Fibroblast of villous mesenchyme (primary cell): ENCODE results near the gene TRIM17. TPM values are rescaled to one million over a fixed set of nuclear protein-coding genes. Genes with fewer than 3 reads are reported as not detected.

Experiments
- DNase-seq: peaks from one replicate; pipeline ENCODE4 v3.0.0-alpha.2; 2010; ENCODE audit warnings: low read depth
- H3K4me3 ChIP-seq: 2 replicates; pipeline ENCODE4 v1.5.1; 2011; ENCODE audit warnings: low read depth, mild to moderate bottlenecking, low read length
- CTCF ChIP-seq: IDR thresholded peaks from 2 replicates; pipeline ENCODE4 v1.5.1; 2012; ENCODE audit warnings: low read depth, mild to moderate bottlenecking, low read length; ENCODE audit not compliant: insufficient read depth
- total RNA-seq: library from RNA; depleted of rRNA; stranded (reverse); fragments of >200 nt; gene quantifications from 2 replicates; pipeline ENCODE4 v1.2.3, GENCODE V29; 2012

Gene TRIM17
- total RNA-seq, 1 donor = 0.43 TPM

- peak; percentile 61 for TF ChIP-seq CTCF
- peak overlapping the region; percentile 66 for H3K4me3 ChIP-seq
- peak; percentile 86 for DNase-seq
Observed at GRCh38 chr1:228378090-228378872, 38.4 kb downstream of the TRIM17 start.

- no peak overlapping the region for H3K4me3 ChIP-seq
- no peak for TF ChIP-seq CTCF
- DNase-seq = no peak
Observed at GRCh38 chr1:228377664-228378089, 39.0 kb downstream of the TRIM17 start.

GRCh38 chr1:228376651-228377631 is 39.7 kb downstream of the TRIM17 start:
- no peak for TF ChIP-seq CTCF
- H3K4me3 ChIP-seq = no peak overlapping the region
- no peak for DNase-seq

GRCh38 chr1:228376262-228376628 is 40.4 kb downstream of the TRIM17 start:
- H3K4me3 ChIP-seq = no peak overlapping the region
- DNase-seq = no peak
- TF ChIP-seq CTCF = no peak

- no peak for TF ChIP-seq CTCF
- H3K4me3 ChIP-seq = no peak overlapping the region
- no peak for DNase-seq
Observed at GRCh38 chr1:228375578-228376261, 40.9 kb downstream of the TRIM17 start.

- peak; percentile 97 for DNase-seq
- H3K4me3 ChIP-seq = no peak overlapping the region
- no peak for TF ChIP-seq CTCF
Observed at GRCh38 chr1:228374711-228375577, 41.7 kb downstream of the TRIM17 start.
